Measurements from ENCODE around the gene ZBTB8A.

ZBTB8A gene

DNA sequence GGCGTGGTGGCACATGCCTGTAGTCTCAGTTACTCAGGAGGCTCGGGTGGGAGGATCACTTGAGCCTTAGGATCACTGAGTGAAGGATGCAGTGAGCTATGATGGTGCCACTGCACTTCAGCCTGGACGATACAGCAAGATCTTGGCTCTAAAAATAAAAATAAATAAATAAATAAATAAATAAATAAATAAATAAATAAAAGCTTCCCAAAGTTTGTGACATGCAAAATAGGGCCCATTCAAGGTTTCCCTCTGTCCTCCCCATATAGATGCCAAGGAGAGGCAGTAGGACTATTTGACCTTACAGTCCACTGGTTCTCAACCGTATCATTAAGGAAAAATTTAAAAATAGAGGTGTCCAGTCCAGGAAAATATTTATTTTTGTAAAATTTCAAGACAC is 70.0 kb downstream of the ZBTB8A start:
- 93% methylated on average over 2 of the region's 4 CpGs for WGBS
- no peak overlapping the region for H2BK12ac ChIP-seq (ENCODE audit: low read length in 2 of 2)

DNA sequence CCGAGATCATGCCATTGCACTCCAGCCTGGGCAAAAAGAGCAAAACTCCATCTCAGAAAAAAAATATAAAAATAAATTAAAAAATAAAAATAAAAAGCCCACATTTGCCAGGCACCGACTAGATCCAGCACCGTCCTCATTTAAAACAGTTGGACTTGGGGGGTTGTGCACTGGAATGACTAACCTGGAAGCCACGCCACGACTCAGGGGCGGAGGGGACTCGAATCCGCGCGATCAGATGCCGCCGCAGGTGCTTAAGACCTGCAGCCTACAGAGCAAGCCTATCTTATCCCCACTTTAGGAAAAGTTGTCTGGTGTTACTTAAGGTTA is 72.6 kb downstream of the ZBTB8A start:
- WGBS, result 26% methylated on average over 9 of the region's 12 CpGs

More for the DNA sequence above, 70.0 kb downstream of the ZBTB8A start:
- H3K27ac ChIP-seq (ENCODE audit: low read length, poor library complexity, severe bottlenecking), result no peak overlapping the region
- H2BK15ac ChIP-seq (ENCODE audit: low read depth, poor library complexity, severe bottlenecking), result no peak overlapping the region
- H4K8ac ChIP-seq (ENCODE audit: low read length), result no peak overlapping the region
- H2BK5ac ChIP-seq (ENCODE audit: low read depth, low read length, poor library complexity, severe bottlenecking), result no peak overlapping the region
- H3K79me1 ChIP-seq (replicated peaks; ENCODE audit: low read length, poor library complexity, severe bottlenecking), result no peaks in the 10 kb centered on the region
- peaks cover 4% of the 10 kb centered on the region for H3K4me1 ChIP-seq (ENCODE audit: control insufficient read depth, insufficient read depth, low read depth, low read length)
- no peak overlapping the region for H3K14ac ChIP-seq (ENCODE audit: low read length in 2 of 2)
- H3K4me3 ChIP-seq (ENCODE audit: insufficient read depth in 1 of 2, low read depth in 1 of 2, low read length in 2 of 2), result no peak overlapping the region
- no peak overlapping the region for H2AK5ac ChIP-seq (ENCODE audit: low read length, severe bottlenecking)
- no peak overlapping the region for H2BK120ac ChIP-seq (ENCODE audit: low read depth, low read length)
- H3K4me2 ChIP-seq (ENCODE audit: low read length, poor library complexity, severe bottlenecking), result no peak overlapping the region
- H3K27me3 ChIP-seq (ENCODE audit: control insufficient read depth in 1 of 2, insufficient read depth in 1 of 2, low read length in 2 of 2), result no peaks in the 10 kb centered on the region
- no peaks in the 10 kb centered on the region for H3K9me3 ChIP-seq (ENCODE audit: control insufficient read depth, low read length)
- H3K36me3 ChIP-seq (ENCODE audit: control insufficient read depth in 1 of 2, insufficient read depth in 2 of 2, low read depth in 1 of 2, low read length in 2 of 2), result peaks cover 7 to 17% of the 10 kb centered on the region in 2 experiments
- H3K4ac ChIP-seq (ENCODE audit: low read depth in 1 of 2, low read length in 2 of 2), result no peak overlapping the region
- no peak overlapping the region for H3K23ac ChIP-seq (ENCODE audit: low read length in 2 of 2)
- H2AFZ ChIP-seq (ENCODE audit: low read depth, low read length), result no peak overlapping the region
- H3K18ac ChIP-seq (ENCODE audit: low read depth in 1 of 2, low read length in 2 of 2), result no peak overlapping the region
- H4K91ac ChIP-seq (ENCODE audit: low read length), result no peak overlapping the region
- no peak for DNase-seq
- H3K9ac ChIP-seq (ENCODE audit: low read length), result no peak overlapping the region

DNA sequence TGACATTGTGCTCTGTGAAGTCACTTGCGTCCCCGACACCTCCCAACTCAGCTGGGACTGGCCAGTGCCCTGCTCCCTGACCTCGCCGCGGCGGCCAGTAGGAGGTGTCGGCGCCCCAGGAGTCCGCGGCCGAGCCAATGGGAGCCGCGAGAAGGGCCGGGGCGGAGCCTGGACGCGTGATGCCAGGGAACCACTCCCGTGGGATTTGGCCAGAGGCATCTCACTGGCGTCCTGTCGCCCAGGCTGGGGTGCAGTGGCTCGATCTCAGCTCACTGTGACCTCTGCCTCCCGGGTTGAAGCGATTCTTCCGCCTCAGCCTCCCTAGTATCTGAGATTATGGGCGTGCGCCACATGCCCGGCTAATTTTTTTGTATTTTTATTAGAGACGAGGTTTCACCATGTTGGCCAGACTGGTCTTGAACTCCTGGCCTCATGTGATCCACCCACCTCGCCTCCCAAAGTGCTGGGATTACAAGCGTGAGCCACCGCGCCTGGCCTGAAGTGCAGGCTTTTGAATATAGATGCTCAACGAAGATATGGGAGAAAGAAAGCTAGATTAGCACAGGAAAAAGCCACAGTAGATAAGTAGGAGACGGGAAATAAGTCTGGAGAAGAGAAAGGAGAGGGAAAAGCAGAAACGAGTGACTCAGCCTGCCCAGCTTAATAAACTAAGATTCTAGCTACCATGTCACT is 73.1 kb downstream of the ZBTB8A start:
- Histone ChIP-seq H3K79me1 (replicated peaks; ENCODE audit: low read length, poor library complexity, severe bottlenecking) (peaks cover 3% of the 10 kb centered on the region), H3K27ac (ENCODE audit: low read length, poor library complexity, severe bottlenecking) (no peak overlapping the region), H3K18ac (ENCODE audit: low read depth in 1 of 2, low read length in 2 of 2) (peak overlapping the region in 1 of 2 experiments; percentile 73), H3K23ac (ENCODE audit: low read length in 2 of 2) (no peak overlapping the region), H3K36me3 (ENCODE audit: control insufficient read depth in 1 of 2, insufficient read depth in 2 of 2, low read depth in 1 of 2, low read length in 2 of 2) (peaks cover 0 to 2% of the 10 kb centered on the region in 2 experiments), H3K4me1 (ENCODE audit: control insufficient read depth, insufficient read depth, low read depth, low read length) (peaks cover 4% of the 10 kb centered on the region), H2AK5ac (ENCODE audit: low read length, severe bottlenecking) (no peak overlapping the region), H3K9me3 (ENCODE audit: control insufficient read depth, low read length) (no peaks in the 10 kb centered on the region), H4K8ac (ENCODE audit: low read length) (peak overlapping the region; percentile 93), H2BK120ac (ENCODE audit: low read depth, low read length) (no peak overlapping the region), H3K4me3 (ENCODE audit: insufficient read depth in 1 of 2, low read depth in 1 of 2, low read length in 2 of 2) (peak overlapping the region; percentile 18 to 83), H3K27me3 (ENCODE audit: control insufficient read depth in 1 of 2, insufficient read depth in 1 of 2, low read length in 2 of 2) (no peaks in the 10 kb centered on the region), H2BK12ac (ENCODE audit: low read length in 2 of 2) (no peak overlapping the region), H3K4me2 (ENCODE audit: low read length, poor library complexity, severe bottlenecking) (peak overlapping the region; percentile 56), H3K9ac (ENCODE audit: low read length) (peak overlapping the region; percentile 73), H3K4ac (ENCODE audit: low read depth in 1 of 2, low read length in 2 of 2) (no peak overlapping the region), H4K91ac (ENCODE audit: low read length) (no peak overlapping the region), H2BK15ac (ENCODE audit: low read depth, poor library complexity, severe bottlenecking) (no peak overlapping the region), H3K14ac (ENCODE audit: low read length in 2 of 2) (no peak overlapping the region), H2AFZ (ENCODE audit: low read depth, low read length) (peak overlapping the region; percentile 91), H2BK5ac (ENCODE audit: low read depth, low read length, poor library complexity, severe bottlenecking) (no peak overlapping the region)
- 15% methylated on average over 35 of the region's 35 CpGs for WGBS
- DNase-seq, result peak; percentile 80

More for the DNA sequence above, 72.6 kb downstream of the ZBTB8A start:
- no peak overlapping the region for H3K14ac ChIP-seq (ENCODE audit: low read length in 2 of 2)
- H4K8ac ChIP-seq (ENCODE audit: low read length), result no peak overlapping the region
- DNase-seq, result no peak
- no peaks in the 10 kb centered on the region for H3K27me3 ChIP-seq (ENCODE audit: control insufficient read depth in 1 of 2, insufficient read depth in 1 of 2, low read length in 2 of 2)
- H3K4ac ChIP-seq (ENCODE audit: low read depth in 1 of 2, low read length in 2 of 2), result no peak overlapping the region
- peaks cover 0 to 7% of the 10 kb centered on the region in 2 experiments for H3K36me3 ChIP-seq (ENCODE audit: control insufficient read depth in 1 of 2, insufficient read depth in 2 of 2, low read depth in 1 of 2, low read length in 2 of 2)
- H3K4me2 ChIP-seq (ENCODE audit: low read length, poor library complexity, severe bottlenecking), result peak overlapping the region; percentile 56
- peak overlapping the region; percentile 91 for H2AFZ ChIP-seq (ENCODE audit: low read depth, low read length)
- H3K18ac ChIP-seq (ENCODE audit: low read depth in 1 of 2, low read length in 2 of 2), result peak overlapping the region in 1 of 2 experiments; percentile 73
- H3K79me1 ChIP-seq (replicated peaks; ENCODE audit: low read length, poor library complexity, severe bottlenecking), result peaks cover 3% of the 10 kb centered on the region
- no peaks in the 10 kb centered on the region for H3K9me3 ChIP-seq (ENCODE audit: control insufficient read depth, low read length)
- H2AK5ac ChIP-seq (ENCODE audit: low read length, severe bottlenecking), result no peak overlapping the region
- no peak overlapping the region for H2BK12ac ChIP-seq (ENCODE audit: low read length in 2 of 2)
- H3K4me3 ChIP-seq (ENCODE audit: insufficient read depth in 1 of 2, low read depth in 1 of 2, low read length in 2 of 2), result peak overlapping the region; percentile 18 to 83
- no peak overlapping the region for H2BK120ac ChIP-seq (ENCODE audit: low read depth, low read length)
- H3K27ac ChIP-seq (ENCODE audit: low read length, poor library complexity, severe bottlenecking), result no peak overlapping the region
- H3K9ac ChIP-seq (ENCODE audit: low read length), result peak overlapping the region; percentile 73
- H4K91ac ChIP-seq (ENCODE audit: low read length), result no peak overlapping the region
- no peak overlapping the region for H2BK15ac ChIP-seq (ENCODE audit: low read depth, poor library complexity, severe bottlenecking)
- peaks cover 4% of the 10 kb centered on the region for H3K4me1 ChIP-seq (ENCODE audit: control insufficient read depth, insufficient read depth, low read depth, low read length)
- no peak overlapping the region for H3K23ac ChIP-seq (ENCODE audit: low read length in 2 of 2)
- H2BK5ac ChIP-seq (ENCODE audit: low read depth, low read length, poor library complexity, severe bottlenecking), result no peak overlapping the region

DNA sequence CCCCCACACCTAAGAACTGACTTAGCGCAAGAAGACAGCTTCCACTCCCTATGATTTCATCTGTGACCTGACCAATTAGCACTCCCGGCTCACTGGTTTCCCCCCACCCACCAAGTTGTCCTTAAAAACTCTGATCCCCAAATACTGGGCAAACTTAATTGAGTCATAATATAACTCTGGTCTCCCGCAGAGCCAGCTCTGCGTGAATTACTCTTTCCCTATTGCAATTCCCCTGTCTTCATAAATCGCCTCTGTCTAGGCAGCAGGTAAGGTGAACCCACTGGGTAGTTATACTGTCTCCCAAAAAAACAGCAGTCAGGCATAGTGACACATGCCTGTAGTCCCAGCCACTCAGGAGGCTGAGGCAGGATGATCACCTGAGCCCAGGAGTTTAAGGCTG is 74.2 kb downstream of the ZBTB8A start:
- no peak overlapping the region for H2BK120ac ChIP-seq (ENCODE audit: low read depth, low read length)
- no peak overlapping the region for H3K4me2 ChIP-seq (ENCODE audit: low read length, poor library complexity, severe bottlenecking)
- H3K27ac ChIP-seq (ENCODE audit: low read length, poor library complexity, severe bottlenecking), result no peak overlapping the region
- no peak overlapping the region for H3K23ac ChIP-seq (ENCODE audit: low read length in 2 of 2)
- no peak overlapping the region for H4K91ac ChIP-seq (ENCODE audit: low read length)
- H2AK5ac ChIP-seq (ENCODE audit: low read length, severe bottlenecking), result no peak overlapping the region
- no peak overlapping the region for H4K8ac ChIP-seq (ENCODE audit: low read length)
- H2BK5ac ChIP-seq (ENCODE audit: low read depth, low read length, poor library complexity, severe bottlenecking), result no peak overlapping the region
- no peak overlapping the region for H3K9ac ChIP-seq (ENCODE audit: low read length)
- peaks cover 3% of the 10 kb centered on the region for H3K79me1 ChIP-seq (replicated peaks; ENCODE audit: low read length, poor library complexity, severe bottlenecking)
- no peaks in the 10 kb centered on the region for H3K36me3 ChIP-seq (ENCODE audit: control insufficient read depth in 1 of 2, insufficient read depth in 2 of 2, low read depth in 1 of 2, low read length in 2 of 2)
- peaks cover 4% of the 10 kb centered on the region for H3K4me1 ChIP-seq (ENCODE audit: control insufficient read depth, insufficient read depth, low read depth, low read length)
- no peak overlapping the region for H3K4ac ChIP-seq (ENCODE audit: low read depth in 1 of 2, low read length in 2 of 2)
- H2BK12ac ChIP-seq (ENCODE audit: low read length in 2 of 2), result no peak overlapping the region
- no peak overlapping the region for H3K14ac ChIP-seq (ENCODE audit: low read length in 2 of 2)
- H2BK15ac ChIP-seq (ENCODE audit: low read depth, poor library complexity, severe bottlenecking), result no peak overlapping the region
- H3K18ac ChIP-seq (ENCODE audit: low read depth in 1 of 2, low read length in 2 of 2), result no peak overlapping the region
- no peaks in the 10 kb centered on the region for H3K27me3 ChIP-seq (ENCODE audit: control insufficient read depth in 1 of 2, insufficient read depth in 1 of 2, low read length in 2 of 2)
- H3K9me3 ChIP-seq (ENCODE audit: control insufficient read depth, low read length), result no peaks in the 10 kb centered on the region
- no peak overlapping the region for H2AFZ ChIP-seq (ENCODE audit: low read depth, low read length)
- WGBS, result 99% methylated on average over 5 of the region's 5 CpGs
- DNase-seq, result no peak
- H3K4me3 ChIP-seq (ENCODE audit: insufficient read depth in 1 of 2, low read depth in 1 of 2, low read length in 2 of 2), result no peak overlapping the region
